ENCODE measurements around the gene USP32. TPM values are rescaled to one million over a fixed set of nuclear protein-coding genes. Genes with fewer than 3 reads are reported as not detected.

Gene USP32
- total RNA-seq, 1 experiment from 2014 or later: 32.3 TPM

GRCh38 chr17:60260540-60260939 lies 131.4 kb downstream of the USP32 start:
- BruUV-seq (replicated peaks): no TSS peak
- H3K27ac ChIP-seq: no peak overlapping the region
- H3K4me3 ChIP-seq: no peak overlapping the region
- no peaks in the 10 kb centered on the region for H3K9me3 ChIP-seq (ENCODE audit: insufficient read depth, low read depth)
- no peaks in the 10 kb centered on the region for H3K4me1 ChIP-seq (replicated peaks; ENCODE audit: insufficient read depth)
- intact Hi-C loops (cut with micrococcal nuclease; ENCODE audit: unreplicated experiment): no loop called here
- TF ChIP-seq, protein P1, sequence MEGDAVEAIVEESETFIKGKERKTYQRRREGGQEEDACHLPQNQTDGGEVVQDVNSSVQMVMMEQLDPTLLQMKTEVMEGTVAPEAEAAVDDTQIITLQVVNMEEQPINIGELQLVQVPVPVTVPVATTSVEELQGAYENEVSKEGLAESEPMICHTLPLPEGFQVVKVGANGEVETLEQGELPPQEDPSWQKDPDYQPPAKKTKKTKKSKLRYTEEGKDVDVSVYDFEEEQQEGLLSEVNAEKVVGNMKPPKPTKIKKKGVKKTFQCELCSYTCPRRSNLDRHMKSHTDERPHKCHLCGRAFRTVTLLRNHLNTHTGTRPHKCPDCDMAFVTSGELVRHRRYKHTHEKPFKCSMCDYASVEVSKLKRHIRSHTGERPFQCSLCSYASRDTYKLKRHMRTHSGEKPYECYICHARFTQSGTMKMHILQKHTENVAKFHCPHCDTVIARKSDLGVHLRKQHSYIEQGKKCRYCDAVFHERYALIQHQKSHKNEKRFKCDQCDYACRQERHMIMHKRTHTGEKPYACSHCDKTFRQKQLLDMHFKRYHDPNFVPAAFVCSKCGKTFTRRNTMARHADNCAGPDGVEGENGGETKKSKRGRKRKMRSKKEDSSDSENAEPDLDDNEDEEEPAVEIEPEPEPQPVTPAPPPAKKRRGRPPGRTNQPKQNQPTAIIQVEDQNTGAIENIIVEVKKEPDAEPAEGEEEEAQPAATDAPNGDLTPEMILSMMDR (conservative IDR thresholded peaks at IDR 0.05): no peak
- no peak overlapping the region for H3K4me2 ChIP-seq
- H3K36me3 ChIP-seq (ENCODE audit: low read depth): no peaks in the 10 kb centered on the region
- no peak overlapping the region for H2AFZ ChIP-seq
- no peaks in the 10 kb centered on the region for H3K79me2 ChIP-seq (ENCODE audit: low read depth)
- POLR2A ChIA-PET (ENCODE audit: unreplicated experiment): no interaction called here
- CTCF ChIA-PET: no interaction called here
- no peak for DNase-seq
- H4K20me1 ChIP-seq (ENCODE audit: insufficient read depth): no peaks in the 10 kb centered on the region
- no peaks in the 10 kb centered on the region for H3F3A ChIP-seq (ENCODE audit: insufficient read depth, low read depth)
- H3K9me2 ChIP-seq (ENCODE audit: insufficient read depth): no peaks in the 10 kb centered on the region
- no peaks in the 10 kb centered on the region for H3K27me3 ChIP-seq (ENCODE audit: insufficient read depth, low read depth)

DNA sequence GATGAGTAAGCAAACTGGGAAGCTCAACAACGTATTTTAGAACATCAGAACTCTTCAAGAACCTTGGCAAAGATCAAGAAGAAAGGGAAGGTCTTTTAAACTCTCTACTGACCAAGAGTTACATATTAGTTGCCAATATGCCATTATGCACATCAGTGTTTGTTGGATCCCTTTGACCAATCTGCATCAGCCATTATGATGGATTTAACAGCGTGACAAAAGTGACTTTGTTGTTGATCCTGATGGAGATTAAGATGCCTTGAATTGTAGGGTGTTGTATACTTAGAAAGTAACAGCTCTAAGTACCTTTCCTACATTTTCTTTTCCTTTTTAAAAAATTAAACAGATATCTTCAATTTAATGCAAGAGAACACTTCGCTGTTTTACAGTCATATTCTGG lies 133.6 kb downstream of the USP32 start:
- TF ChIP-seq, protein P1 (conservative IDR thresholded peaks at IDR 0.05): no peak
- no peak for TF ChIP-seq EZH2 (IDR thresholded peaks at IDR 0.05; ENCODE audit: low read depth)
- no TSS peak for BruUV-seq (replicated peaks)
- no peaks in the 10 kb centered on the region for H3F3A ChIP-seq (ENCODE audit: insufficient read depth, low read depth)
- ChIA-PET POLR2A (ENCODE audit: unreplicated experiment) (no interaction called here), CTCF (no interaction called here)
- no peaks in the 10 kb centered on the region for H3K9me2 ChIP-seq (ENCODE audit: insufficient read depth)
- H2AFZ ChIP-seq: no peak overlapping the region
- no peak overlapping the region for H3K4me2 ChIP-seq
- H3K9me3 ChIP-seq (ENCODE audit: insufficient read depth, low read depth): no peaks in the 10 kb centered on the region
- no peak for DNase-seq
- H3K4me3 ChIP-seq: no peak overlapping the region
- intact Hi-C loops (cut with micrococcal nuclease; ENCODE audit: unreplicated experiment): no loop called here
- no peaks in the 10 kb centered on the region for H4K20me1 ChIP-seq (ENCODE audit: insufficient read depth)
- H3K36me3 ChIP-seq (ENCODE audit: low read depth): peaks cover 5% of the 10 kb centered on the region; the same call in 1 of the 2 replicates
- no peaks in the 10 kb centered on the region for H3K79me2 ChIP-seq (ENCODE audit: low read depth)
- no peak overlapping the region for H3K27ac ChIP-seq
- H3K4me1 ChIP-seq (replicated peaks; ENCODE audit: insufficient read depth): no peaks in the 10 kb centered on the region
- H3K27me3 ChIP-seq (ENCODE audit: insufficient read depth, low read depth): no peaks in the 10 kb centered on the region

DNA sequence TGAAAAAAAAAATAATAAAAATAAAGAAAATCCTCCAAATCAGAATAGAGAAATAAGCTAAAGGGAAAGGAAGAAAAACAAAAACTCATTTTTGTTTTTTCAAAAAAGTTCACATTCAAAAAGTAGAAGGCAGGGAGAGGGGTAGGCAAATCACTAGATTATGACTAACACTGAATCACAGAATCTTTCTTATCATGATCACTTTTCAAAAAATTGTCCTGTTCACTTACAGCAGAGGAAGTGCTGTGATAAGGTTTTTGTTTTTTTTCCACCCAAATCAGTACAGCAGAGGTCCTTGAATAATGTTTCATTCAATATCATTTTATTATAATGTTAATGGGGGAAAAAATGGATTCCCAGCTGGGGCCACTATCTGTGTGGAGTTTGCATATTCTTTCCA lies 135.8 kb downstream of the USP32 start:
- Histone ChIP-seq H3K9me2 (ENCODE audit: insufficient read depth) (no peaks in the 10 kb centered on the region), H3K36me3 (ENCODE audit: low read depth) (peaks cover 8% of the 10 kb centered on the region; the same call in 1 of the 2 replicates), H3K27me3 (ENCODE audit: insufficient read depth, low read depth) (no peaks in the 10 kb centered on the region), H4K20me1 (ENCODE audit: insufficient read depth) (no peaks in the 10 kb centered on the region), H3K9me3 (ENCODE audit: insufficient read depth, low read depth) (no peaks in the 10 kb centered on the region), H3K4me1 (replicated peaks; ENCODE audit: insufficient read depth) (no peaks in the 10 kb centered on the region), H2AFZ (no peak overlapping the region), H3K27ac (no peak overlapping the region), H3K79me2 (ENCODE audit: low read depth) (no peaks in the 10 kb centered on the region), H3F3A (ENCODE audit: insufficient read depth, low read depth) (no peaks in the 10 kb centered on the region), H3K4me2 (no peak overlapping the region), H3K4me3 (no peak overlapping the region)
- POLR2A ChIA-PET (ENCODE audit: unreplicated experiment): no interaction called here
- CTCF ChIA-PET: no interaction called here
- no peak for DNase-seq
- TF ChIP-seq EZH2 (IDR thresholded peaks at IDR 0.05; ENCODE audit: low read depth): no peak
- TF ChIP-seq, protein P1 (conservative IDR thresholded peaks at IDR 0.05): no peak
- no TSS peak for BruUV-seq (replicated peaks)
- intact Hi-C loops (cut with micrococcal nuclease; ENCODE audit: unreplicated experiment): no loop called here
